Activated T-cell treated with anti-CD3 and anti-CD28 coated beads for 24 hours (primary cell): ENCODE results near the gene PAK2.
A peak's percentile ranks its signal among the peaks of the same experiment; 100 is the strongest.
"Not testable (repeated sequence)": the region's sequence is repeated elsewhere in the genome, so short reads cannot be mapped to it uniquely, and the experiment has no call there.

Source experiments
- DNase-seq: peaks from one replicate; pipeline ENCODE4 v3.0.0-alpha.2; 2020; ENCODE audit warnings: low read depth

The PAK2 gene

DNA sequence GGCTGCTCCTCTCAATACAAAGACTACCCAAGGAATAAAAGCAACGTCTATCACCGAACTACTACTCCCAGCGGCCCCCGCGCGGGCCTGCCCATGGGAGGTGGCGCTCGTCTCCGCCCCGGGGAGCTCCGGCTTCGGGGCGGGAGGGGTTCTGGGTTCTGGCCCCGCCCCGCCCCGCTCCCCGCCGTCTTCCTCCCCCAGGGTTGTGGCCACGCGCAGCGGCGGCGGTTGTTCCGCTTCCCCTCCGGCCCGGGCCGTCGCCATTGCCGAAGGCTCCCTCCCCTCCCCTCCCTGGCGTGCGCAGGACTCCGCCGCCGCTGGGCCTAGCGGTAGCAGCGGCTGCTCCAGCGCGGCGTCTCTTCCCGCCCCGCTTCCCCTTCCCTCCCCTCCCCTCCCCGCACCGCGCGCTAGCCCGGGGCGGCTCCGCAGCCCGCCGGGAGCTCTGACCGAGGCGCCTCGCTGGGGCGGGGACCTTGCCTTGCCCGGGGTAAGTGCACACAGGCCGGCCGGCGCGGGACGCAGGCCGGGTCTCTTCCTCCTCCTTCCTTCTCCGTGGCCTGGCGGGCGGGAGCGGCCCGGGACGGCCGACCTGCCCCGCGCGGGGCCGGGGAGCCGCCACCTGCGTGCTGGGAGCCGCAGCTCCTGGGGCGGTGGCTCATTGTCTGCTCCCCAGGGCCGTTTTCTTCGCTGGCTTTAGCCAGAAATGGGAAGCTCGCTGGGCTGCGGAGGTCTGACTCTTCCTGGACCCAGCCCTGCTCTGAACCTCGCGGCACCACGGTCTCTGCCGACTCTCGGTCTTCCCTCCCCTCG is at the start of gene PAK2:
TSS of gene PAK2 (plus strand) at position 187 of the 810 bp plus-strand sequence. CDS start 42,790 bp downstream, outside the sequence.
- DNase-seq = peak; percentile 87

DNA sequence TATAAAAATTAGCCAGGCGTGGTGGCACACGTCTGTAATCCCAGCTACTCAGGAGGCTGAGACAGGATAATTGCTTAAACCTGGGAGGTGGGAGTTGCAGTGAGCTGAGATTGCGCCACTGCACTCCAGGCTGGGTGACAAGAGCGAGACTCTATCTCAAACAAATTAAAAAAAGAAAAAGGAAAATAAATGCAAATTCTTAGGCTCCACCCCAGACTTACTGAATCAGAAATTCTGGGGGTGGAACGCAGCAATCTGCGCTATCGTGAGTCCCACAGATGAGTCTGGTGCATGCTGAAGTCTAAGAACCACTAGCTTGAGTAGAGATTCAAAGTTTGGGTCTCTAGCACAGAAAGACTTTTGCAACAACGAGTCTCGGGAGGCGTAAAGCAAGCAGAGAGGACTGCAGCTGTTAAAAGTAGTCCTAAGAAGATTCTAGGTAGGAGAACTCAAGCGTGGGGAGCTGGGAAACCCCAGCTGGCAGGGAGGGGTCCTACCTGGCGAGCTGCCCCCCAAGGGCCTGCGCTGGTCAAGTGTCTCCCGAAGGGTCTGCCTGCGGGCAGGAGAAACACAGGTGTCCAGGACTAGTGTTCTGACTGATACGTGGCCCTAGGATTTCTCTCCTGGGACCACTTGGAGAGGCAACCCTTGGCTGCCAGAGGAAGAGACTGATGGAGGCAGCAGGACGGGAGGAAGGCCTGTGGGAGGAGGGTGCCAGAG is 49.6 kb upstream of the PAK2 start:
- DNase-seq = no peak

DNA sequence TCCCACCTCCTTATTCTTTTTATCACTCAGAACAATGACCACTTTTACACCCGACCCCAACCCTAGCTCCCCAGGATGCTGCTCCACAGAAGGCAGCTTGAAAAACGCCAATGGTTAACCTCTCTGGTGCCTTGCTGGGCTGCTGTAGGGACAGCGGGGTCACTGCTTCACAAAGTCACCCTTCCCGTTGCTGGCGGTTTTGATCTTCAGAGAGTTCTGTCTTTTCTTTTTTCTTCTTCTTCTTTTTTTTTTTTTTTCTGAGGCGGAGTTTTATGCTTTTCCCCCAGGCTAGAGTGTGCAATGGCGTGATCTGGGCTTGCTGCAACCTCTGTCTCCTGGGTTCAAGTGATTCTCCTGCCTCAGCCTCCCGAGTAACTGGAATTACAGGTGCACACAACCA is 48.3 kb upstream of the PAK2 start:
- no peak for DNase-seq

DNA sequence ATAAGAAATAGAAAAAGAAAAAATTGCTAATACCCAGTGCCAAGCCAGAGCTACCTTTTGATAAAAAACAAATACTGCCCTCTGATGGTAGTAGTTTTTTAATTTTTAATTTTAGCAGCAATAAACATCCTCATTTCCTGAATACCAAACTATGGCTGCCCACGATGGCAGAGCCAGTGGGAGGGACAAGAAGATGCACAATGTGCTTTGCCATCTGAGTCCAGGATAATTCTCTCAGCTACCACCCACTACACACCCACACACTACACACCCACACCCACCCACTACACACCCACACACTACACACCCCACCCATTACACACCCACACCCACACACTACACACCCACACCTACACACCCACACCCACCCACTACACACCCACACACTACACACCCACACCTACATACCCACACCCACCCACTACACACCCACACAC is 45.4 kb upstream of the PAK2 start:
- DNase-seq = no peak

DNA sequence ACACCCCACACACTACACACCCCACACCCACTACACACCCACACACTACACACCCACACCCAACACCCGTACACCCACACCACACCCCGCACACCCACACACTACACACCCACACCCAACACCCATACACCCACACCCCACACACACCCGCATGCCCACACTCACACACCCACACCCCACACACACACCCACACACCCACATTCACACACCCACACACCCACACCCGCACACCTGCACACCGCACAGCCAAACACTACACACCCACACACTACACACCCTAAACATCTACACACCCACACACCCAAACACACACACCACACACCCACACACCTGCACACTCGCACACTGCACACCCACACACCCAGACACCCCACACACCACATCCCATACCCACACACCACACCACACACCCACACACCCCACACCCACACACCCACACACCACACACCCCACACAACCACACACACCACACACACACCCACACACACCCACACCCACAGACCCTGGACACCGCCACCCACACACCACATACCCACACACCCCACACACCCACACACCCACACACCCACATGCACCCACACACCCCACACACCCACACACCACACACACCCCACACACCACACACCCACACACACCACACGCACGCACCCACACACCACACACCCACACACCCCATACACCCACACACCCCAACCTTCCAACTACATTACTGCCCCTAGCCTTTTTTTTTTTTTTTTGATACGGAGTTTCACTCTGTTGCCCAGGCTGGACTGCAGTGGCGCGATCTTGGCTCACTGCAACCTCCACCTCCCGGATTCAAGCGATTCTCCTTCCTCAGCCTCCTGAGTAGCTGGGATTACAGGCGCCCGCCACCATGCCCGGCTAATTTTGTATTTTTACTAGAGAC is 44.5 kb upstream of the PAK2 start:
- no peak for DNase-seq

DNA sequence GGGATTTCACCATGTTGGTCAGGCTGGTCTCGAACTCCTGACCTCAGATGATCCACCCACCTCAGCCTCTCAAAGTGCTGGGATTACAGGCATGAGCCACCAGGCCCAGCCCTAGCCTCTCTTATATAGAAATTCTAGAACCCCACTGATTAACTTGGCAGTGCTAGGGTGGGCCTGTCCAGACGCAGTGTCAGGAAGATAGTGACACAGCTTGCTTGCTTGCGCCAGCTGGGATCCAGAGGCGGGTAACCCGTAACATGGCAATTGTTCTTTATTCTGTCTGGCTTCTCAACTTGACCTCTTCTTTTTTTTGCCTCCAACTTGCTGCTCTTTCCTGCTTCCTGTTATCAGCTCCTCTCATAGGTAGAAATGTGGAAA is 43.8 kb upstream of the PAK2 start:
- no peak for DNase-seq

DNA sequence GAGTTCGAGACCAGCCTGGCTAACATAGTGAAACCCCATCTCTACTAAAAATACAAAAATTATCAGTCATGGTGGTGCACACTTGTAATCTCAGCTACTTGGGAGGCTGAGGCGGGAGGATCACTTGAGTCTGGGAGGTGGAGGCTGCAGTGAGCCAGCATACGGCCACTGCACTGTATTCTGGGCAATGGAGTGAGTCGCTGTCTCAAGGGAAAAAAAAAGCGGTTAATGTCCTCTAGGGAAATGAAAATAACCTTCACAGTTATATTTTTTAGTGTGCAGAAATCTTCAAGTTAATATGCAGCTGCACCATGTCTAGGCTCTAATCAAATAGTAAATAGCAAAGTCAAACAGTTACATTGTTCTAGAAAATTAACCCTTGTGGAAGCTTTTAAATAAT is 42.4 kb upstream of the PAK2 start:
- DNase-seq = no peak

DNA sequence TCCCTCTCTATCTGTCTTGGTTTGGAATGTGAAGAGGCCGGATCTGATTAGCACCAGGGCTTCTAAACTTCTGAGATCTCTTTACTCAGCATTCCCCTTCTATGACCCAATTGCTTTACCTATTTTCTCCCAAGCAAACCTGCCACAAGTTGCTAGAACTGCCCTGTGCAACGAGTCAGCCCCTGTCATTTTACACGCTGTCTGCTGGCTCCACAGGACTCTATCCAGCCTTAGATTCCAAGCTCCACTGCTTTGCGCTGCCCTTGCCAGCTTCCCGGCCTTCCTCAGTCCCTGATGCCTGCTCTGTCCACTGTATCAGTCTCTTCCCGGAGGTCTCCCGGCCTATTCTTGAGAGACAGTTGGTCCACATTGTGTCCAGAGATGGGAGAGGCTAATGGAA is 39.9 kb upstream of the PAK2 start:
- no peak for DNase-seq

DNA sequence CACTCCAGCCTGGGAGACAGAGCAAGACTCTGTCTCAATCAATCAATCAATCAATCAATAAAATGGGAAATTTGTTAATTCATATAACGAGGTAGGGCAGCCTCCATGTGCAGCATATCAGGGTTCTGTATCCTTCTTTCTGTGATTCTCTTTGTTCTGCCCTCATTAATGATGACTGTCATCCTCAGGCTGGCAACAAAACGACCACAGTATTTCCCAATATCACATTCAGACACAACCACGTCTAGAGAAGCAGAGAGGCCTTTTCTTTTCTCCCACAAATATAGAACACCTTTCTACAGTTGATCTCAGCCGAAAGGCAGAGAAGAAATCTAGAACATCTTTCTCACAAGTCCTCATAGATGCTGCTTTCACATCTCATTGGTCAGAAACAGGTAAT is 38.9 kb upstream of the PAK2 start:
- DNase-seq = no peak

DNA sequence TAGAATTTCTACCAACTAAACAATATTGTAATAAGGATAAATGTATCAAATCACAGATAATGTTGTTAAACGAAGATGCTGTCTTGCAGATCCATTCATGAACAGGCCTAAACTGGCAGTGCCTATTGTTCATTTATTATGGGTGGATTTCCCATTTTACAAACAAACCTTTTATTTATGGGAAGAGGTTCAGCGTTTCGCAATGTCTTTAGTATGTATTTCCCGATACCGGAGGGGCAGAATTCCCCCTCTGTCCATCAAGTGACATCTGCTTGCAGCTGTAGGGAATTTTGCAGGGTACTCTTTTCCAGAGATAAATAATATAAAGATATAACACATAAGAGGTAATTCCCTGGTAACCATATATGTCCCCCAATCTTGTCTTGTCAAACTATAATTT is 33.3 kb upstream of the PAK2 start:
- no peak for DNase-seq

DNA sequence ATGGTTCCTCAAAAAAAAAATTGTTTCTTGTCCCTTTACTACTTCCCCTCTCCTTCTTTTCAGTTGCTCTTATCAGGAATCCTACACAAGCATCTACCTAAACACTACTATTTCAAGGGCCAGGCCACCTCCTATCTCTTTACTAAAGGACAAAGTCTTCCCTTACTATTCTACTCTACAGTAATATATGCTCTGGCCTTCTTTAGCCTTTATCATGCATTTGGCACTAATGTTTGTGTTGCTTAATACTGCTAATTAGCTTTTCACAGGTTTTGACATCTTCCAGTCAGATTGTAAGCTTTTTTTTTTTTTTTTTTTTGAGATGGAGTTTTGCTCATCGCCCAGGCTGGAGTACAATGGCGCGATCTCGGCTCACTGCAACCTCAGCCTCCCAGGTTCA is 32.9 kb upstream of the PAK2 start:
- no peak for DNase-seq

DNA sequence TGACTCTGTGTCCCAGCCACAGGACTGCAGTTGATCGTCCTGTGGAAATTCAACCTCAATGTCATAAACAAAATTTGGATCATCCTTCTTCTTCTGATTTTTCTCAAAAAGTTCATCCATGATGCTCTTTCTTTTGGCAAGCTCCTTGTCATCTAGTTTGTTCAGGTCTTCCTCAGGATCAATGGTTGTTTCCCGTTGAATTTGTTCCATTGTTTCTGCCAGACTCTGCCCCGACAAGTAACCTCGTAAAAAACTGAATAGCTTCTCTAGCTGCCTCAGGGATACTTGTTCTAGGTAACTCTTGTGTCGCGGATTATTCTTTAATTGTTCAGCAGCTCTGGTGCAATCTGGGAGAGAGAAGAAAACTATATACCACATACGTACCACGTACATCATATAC is 32.1 kb upstream of the PAK2 start:
- DNase-seq = no peak

DNA sequence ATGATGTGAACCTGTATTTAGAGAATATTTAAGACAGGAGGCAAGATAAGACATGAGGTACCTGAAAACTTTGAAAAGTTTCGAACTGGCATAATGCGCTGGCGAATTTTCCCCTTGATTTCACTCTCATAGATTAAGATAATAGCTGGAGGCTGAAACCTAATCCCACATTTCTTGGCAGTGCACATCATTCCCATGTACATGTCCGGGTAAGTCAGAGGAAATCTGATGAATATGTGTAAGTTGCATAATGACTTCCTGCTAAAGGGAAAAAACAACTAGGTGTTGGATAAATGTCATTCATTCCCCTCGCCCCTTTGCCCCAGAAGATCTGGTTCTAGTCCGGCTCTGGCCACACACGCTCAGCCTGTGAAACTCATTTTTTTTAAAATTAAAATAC is 31.2 kb upstream of the PAK2 start:
- no peak for DNase-seq

DNA sequence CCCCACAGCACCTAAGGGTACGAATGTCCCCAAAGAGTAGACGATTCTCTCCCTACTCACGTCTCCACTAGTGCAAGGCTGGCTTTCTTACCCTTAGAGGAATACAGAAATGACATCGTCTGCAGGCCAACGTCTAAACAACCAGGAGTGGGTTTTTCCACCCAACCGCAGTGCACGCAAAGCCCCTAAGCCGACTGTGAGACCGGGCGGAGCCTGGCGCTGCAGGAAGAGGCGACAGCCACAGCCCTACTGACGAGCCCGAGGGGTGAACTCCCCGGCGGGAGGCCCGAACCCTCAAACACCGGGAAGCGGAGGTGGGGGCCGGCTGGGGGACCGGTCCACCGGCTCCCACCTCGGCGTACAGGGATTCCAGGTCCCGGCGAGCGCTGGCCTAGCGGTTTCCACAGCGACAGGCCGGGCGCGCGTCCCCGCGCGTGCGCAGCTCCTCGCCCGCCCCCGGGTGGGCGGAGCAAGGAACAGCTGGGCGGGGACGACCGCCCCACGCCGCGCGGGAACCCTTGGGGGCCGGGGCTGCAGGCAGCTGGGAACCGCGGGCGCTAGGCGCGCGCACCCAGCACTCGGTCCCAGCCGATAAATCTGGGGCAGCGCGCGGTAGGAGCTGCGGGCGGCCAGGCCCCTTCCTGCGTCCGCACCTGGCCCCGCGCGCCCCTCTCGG is 27.7 kb upstream of the PAK2 start, which contains the start of the genes CEP19 and PIGX:
TSS of gene CEP19 (minus strand) at position 413 of the 676 bp plus-strand sequence. CDS start 3,593 bp downstream, outside the sequence.
TSS of gene PIGX (plus strand) at position 540 of the 676 bp plus-strand sequence.
- peak; percentile 82 for DNase-seq

DNA sequence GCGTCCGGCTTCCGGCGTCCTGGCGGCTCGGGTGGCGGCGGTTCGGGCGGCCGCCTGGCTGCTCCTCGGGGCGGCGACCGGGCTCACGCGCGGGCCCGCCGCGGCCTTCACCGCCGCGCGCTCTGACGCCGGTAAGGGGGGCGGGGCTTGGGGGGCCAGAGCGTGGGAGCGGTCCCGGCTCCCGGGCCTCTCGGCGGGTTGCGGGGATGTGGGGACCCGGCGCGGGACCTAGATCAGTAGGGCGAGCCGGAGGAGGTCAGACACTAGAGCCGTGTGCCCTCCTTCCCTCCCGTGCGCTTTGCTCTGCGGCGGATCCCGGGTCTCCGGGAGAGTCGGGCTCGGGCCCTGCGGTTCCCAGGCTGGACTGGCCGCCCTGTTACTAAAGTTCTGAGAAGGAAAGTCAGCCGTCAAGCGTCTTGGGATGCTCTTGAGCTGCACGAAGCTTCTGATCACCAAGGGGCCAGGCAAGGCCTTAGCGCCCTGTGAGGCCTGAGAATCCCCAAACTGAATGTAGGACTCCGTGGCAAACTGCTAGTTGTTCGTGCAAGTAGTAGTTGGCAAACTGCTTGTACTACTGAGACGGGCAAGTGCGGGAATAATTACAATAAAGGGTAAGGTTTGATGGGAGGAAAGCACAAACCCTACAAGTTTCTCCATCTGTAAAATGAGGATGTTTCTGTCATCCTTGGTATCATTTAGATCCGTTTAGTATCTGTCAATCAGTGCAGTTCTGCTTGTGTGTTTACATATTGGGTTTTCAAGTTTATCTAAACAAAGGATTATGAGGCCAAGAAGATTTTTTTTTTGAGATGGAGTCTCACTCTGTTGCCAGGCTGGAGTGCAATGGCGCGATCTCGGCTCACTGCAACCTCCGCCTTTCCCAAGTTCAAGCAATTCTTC is 26.9 kb upstream of the PAK2 start:
- peak; percentile 63 for DNase-seq

DNA sequence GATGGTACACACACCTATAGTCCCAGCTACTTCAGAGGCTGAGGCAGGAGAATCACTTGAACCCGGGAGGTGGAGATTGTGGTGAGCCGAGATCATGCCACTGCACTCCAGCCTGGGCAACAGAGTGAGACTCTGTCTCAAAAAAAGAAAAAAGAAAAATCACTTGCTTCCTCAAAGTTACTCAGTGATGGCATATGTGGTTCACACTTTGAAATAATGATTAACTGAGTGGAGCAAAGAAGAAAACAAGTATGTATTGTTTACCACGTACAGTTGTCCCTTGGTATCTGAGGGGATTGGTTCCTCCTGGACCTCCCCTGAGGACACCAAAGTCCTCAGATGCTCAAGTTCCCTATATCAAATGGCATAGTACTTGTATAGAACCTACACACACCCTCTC is 22.5 kb upstream of the PAK2 start:
- DNase-seq = not testable (repeated sequence)

DNA sequence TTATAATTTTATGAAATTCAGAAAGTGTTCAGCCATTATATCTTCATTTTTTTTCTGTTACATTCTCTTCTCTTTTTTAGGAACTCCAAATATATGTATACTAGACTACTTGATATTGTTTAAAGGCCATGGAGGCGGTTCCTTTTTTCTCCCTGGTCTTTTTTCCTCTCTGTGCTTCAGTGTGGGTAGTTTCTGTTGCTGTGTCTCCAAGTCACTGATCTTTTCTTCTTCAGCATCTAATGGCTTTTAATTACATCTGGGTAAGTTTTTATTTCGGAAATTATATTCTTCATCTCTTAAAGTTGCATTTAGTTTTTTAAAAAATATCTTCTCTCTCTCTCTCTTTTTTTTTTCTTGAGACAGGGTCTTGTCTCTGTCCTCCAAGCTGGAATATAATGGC is 18.6 kb upstream of the PAK2 start:
- no peak for DNase-seq

DNA sequence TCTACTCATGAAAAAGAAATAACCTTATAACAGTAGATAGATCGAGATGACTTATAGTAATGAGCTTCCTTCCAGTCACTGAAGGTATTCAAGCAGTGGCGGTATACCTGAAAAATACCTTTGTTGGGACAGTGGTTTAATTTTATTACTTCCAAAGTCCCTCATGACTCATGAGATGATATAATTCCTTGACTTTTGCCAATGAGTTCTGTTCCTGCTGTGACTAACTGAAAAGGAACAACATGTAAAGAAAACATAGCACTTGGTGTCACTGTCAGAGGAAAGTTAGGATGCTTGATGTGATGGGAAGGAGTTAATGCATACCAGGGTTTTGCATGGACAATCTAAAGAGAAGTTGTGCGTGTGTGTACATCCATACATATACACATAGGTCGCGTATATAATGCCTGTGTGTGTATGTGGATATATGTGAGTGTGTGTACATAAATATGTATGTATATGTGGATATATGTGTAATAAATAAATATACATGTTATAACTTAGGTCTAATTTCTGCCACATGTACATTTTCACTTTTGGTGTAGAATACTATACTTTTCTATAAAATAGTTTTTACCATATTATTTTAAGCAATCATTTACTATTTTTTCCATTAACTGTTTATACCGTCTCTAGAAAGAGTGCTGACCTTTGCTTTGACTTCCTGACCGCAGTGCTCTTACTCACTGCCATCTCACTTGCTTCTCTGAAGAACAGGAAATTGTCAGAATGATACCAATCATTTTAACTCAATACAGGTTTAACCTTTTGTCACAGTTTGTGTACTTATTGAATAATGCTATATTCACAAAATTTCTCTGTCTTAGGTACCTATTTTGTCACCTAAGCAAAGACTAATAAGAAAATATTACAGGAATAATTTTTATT is 12.6 kb upstream of the PAK2 start:
- DNase-seq = no peak

DNA sequence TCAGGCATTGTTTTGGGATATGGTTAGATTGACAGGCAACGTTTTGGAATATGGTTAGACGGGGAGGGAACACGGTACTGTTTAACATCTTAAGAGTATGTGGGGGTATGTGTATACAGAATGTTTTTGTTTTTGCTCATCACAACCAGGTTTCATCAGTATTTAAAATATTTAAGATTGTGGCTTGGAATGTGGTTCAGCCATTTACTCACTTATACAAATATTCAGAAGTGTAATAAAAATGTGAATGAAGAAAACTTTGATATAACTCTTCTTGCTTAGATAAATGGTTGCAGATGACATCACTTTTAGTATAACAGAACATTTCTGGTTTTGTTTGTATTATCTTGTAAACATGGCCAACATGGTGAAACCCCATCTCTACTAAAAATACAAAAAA is 3.9 kb upstream of the PAK2 start:
- no peak for DNase-seq
